Smooth muscle cell of the coronary artery (primary cell): Measurements from ENCODE around the gene DSC3. TPM values are rescaled to one million over a fixed set of nuclear protein-coding genes. Genes with fewer than 3 reads are reported as not detected.

Experiments
- total RNA-seq: library from RNA; depleted of rRNA; stranded (reverse); fragments of >200 nt; gene quantifications from 2 replicates; pipeline ENCODE4 v1.2.3, GENCODE V29; 2014; ENCODE audit warnings: low replicate concordance

Gene DSC3
- 0.38 and 3.3 TPM in 2 replicates for total RNA-seq

GRCh38 chr18:31042406-31043181 lies at the start of gene DSC3:
Gene DSC3 (minus strand): TSS chr18:31042742. CDS start chr18:31042660, 82 bp downstream.

Other genes with a start within 250 kb of the DSC3 start
- 0.23 TPM in 1 of 2 replicates, not detected in the other for gene DSC2, start 59.7 kb upstream of the DSC3 start, total RNA-seq
- gene DSC1, start 120.1 kb upstream of the DSC3 start, total RNA-seq: not detected in 2 replicates